K562 treated with DMSO at 1 percent for 24 hours (cell line): Measurements from ENCODE around the gene CLC. TPM values are rescaled to one million over a fixed set of nuclear protein-coding genes. Genes with fewer than 3 reads are reported as not detected.

Source experiments
- total RNA-seq: library from RNA; unstranded; fragments of 300-600 nt; gene quantifications from 2 replicates; pipeline ENCODE4 v1.2.3, GENCODE V29; 2022; ENCODE audit warnings: low read depth; ENCODE audit not compliant: insufficient read depth

CLC gene
- not detected in 2 replicates for total RNA-seq

GRCh38 chr19:39737891-39738290 is at the start of gene CLC:
TSS of gene CLC (minus strand) at chr19:39738029. CDS start at chr19:39737952, 77 bp downstream.

GRCh38 chr19:39778763-39779162 is 40.9 kb upstream of the CLC start, which contains the start of gene LEUTX:
TSS of gene LEUTX (plus strand) at chr19:39778854. CDS start at chr19:39778921, 67 bp downstream.

GRCh38 chr19:39704181-39705044 is 33.4 kb downstream of the CLC start, which contains the start of gene LGALS14:
TSS of gene LGALS14 (plus strand) at chr19:39704481. CDS start at chr19:39704529, 48 bp downstream.

Other genes with a start within 250 kb of the CLC start
- gene DLL3, start 239.1 kb downstream of the CLC start, total RNA-seq = 1.6 and 1.7 TPM in 2 replicates
- gene SELENOV, start 222.9 kb downstream of the CLC start, total RNA-seq = not detected in 2 replicates
- gene EID2B, start 205.2 kb downstream of the CLC start, total RNA-seq = 8.8 and 9.2 TPM in 2 replicates
- 31.7 and 34.8 TPM in 2 replicates for gene EID2, start 197.9 kb downstream of the CLC start, total RNA-seq
- gene LGALS13, start 135.5 kb downstream of the CLC start, total RNA-seq = not detected in 2 replicates
- gene LGALS16, start 82.1 kb downstream of the CLC start, total RNA-seq = not detected in 2 replicates
- gene LGALS14, start 33.5 kb downstream of the CLC start, total RNA-seq = not detected in 2 replicates
- not detected in 2 replicates for gene LEUTX, start 40.8 kb upstream of the CLC start, total RNA-seq
- 15.8 and 18.5 TPM in 2 replicates for gene DYRK1B, start 96.1 kb upstream of the CLC start, total RNA-seq
- 417 and 421 TPM in 2 replicates for gene FBL, start 108.3 kb upstream of the CLC start, total RNA-seq
- gene FCGBP, start 196.6 kb upstream of the CLC start, total RNA-seq = 0.61 and 0.73 TPM in 2 replicates
- 188 and 192 TPM in 2 replicates for gene PSMC4, start 233.1 kb upstream of the CLC start, total RNA-seq